CD4-positive, alpha-beta memory T cell (primary cell): ENCODE data around the gene ZNF155. TPM values are rescaled to one million over a fixed set of nuclear protein-coding genes. Genes with fewer than 3 reads are reported as not detected.

Experiments
- CTCF ChIA-PET: fragments of 350-600 bp; sonication (Branson Sonifier 250); formaldehyde crosslinking; loops from one replicate; lab custom pipeline; 2021; ENCODE audit warnings: inconsistent platforms; ENCODE audit not compliant: partially characterized antibody; lab: Charles Lee
- POLR2A ChIA-PET: fragments of 350-600 bp; sonication (Branson Sonifier 250); formaldehyde crosslinking; loops from one replicate; lab custom pipeline; 2021; ENCODE audit not compliant: partially characterized antibody; lab: Charles Lee
- DNase-seq, 5 donors: peaks; one replicate each; pipeline versions ENCODE4 v3.0.0 to v3.0.0-alpha.2; 2020 to 2022; ENCODE audit warnings: mixed read lengths in 1 of 5
- H3K27ac ChIP-seq: one replicate; pipeline ENCODE4 v1.7.0; 2013; ENCODE audit warnings: low read depth, low read length
- H3K27me3 ChIP-seq: 2 replicates; pipeline ENCODE4 v1.7.0; 2013; ENCODE audit warnings: mild to moderate bottlenecking, low read length, moderate library complexity; ENCODE audit not compliant: insufficient read depth
- H3K36me3 ChIP-seq: 2 replicates; pipeline ENCODE4 v1.7.0; 2013; ENCODE audit warnings: mild to moderate bottlenecking, low read length, moderate library complexity; ENCODE audit not compliant: insufficient read depth
- H3K4me1 ChIP-seq: 2 replicates; pipeline ENCODE4 v1.7.0; 2013; ENCODE audit warnings: mild to moderate bottlenecking, low read length, moderate library complexity; ENCODE audit not compliant: insufficient read depth
- H3K4me3 ChIP-seq, 2 donors: one replicate each; pipeline ENCODE4 v1.7.0; 2013; ENCODE audit warnings: low read length in 2 of 2, mild to moderate bottlenecking in 1 of 2
- H3K9me3 ChIP-seq, 2 donors: one replicate each; pipeline ENCODE4 v1.7.0; 2013; ENCODE audit warnings: low read length in 2 of 2, control low read depth in 1 of 2; ENCODE audit not compliant: control insufficient read depth in 1 of 2
- H3K27ac Mint-ChIP-seq, 7 donors: one replicate each; pipeline ENCODE4 v1.8.0; 2020 to 2021; ENCODE audit warnings: mixed read lengths in 7 of 7, mild to moderate bottlenecking in 6 of 7, inconsistent platforms in 3 of 7, moderate library complexity in 3 of 7
- H3K27me3 Mint-ChIP-seq, 2 donors: one replicate each; pipeline ENCODE4 v1.8.0; 2020 to 2021; ENCODE audit warnings: mixed read lengths in 2 of 2
- H3K36me3 Mint-ChIP-seq, 2 donors: one replicate each; pipeline ENCODE4 v1.8.0; 2020 to 2021; ENCODE audit warnings: mixed read lengths in 2 of 2, inconsistent platforms in 1 of 2, mild to moderate bottlenecking in 1 of 2
- H3K4me1 Mint-ChIP-seq, 4 donors: one replicate each; pipeline ENCODE4 v1.8.0; 2020 to 2021; ENCODE audit warnings: mixed read lengths in 4 of 4, mild to moderate bottlenecking in 1 of 4
- H3K4me3 Mint-ChIP-seq, 8 donors: one replicate each; pipeline ENCODE4 v1.8.0; 2020 to 2021; ENCODE audit warnings: mixed read lengths in 8 of 8, mild to moderate bottlenecking in 7 of 8, moderate library complexity in 6 of 8, inconsistent platforms in 3 of 8
- H3K9me3 Mint-ChIP-seq, 8 donors: one replicate each; pipeline ENCODE4 v1.8.0; 2020 to 2021; ENCODE audit warnings: mixed read lengths in 8 of 8, mild to moderate bottlenecking in 5 of 8, inconsistent platforms in 3 of 8, moderate library complexity in 1 of 8
- intact Hi-C: fragments of 100-400 bp; cut with micrococcal nuclease; formaldehyde crosslinking; loops from one replicate; pipeline ENCODE4 v1.15.1; 2023
- polyA plus RNA-seq, 2 donors: library from polyadenylated mRNA; unstranded; fragments of 300-500 nt; fragmentation: Illumina TruSeq; gene quantifications; one replicate each; pipeline ENCODE4 v1.2.3, GENCODE V29; 2021
- total RNA-seq, 2 experiments: library from RNA; stranded (reverse); gene quantifications; one replicate each; pipeline ENCODE4 v1.2.3, GENCODE V29; 2021

ZNF155 gene
- total and polyA plus RNA-seq, 4 experiments from 2014 or later = 2.4 to 14.1 (median 8.6) TPM

DNA sequence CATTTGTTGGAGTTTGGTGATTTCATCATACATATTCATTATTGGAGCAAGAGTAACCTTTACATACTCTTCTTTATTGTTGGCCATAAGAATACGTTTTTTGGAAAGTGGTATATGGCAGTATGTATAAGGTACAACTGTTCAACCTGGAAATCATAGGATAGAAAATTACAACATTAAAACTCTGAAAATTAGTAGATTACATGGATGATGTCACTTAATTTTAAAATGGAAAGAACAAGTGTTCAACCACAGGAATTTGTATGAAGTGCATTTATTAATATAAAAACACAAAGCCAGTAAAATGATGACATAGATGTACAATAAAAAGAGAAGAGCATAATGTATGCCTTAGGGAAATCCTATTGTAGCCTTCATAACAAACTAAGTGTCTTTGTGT lies 7.3 kb upstream of the ZNF155 start:
- peaks cover 11 to 16% of the 10 kb centered on the region in 2 donors for H3K36me3 Mint-ChIP-seq
- CTCF ChIA-PET = no interaction called here
- H3K27ac ChIP-seq = no peak overlapping the region
- no peak overlapping the region for H3K27ac Mint-ChIP-seq
- peaks cover 0 to 6% of the 10 kb centered on the region in 2 donors for H3K27me3 Mint-ChIP-seq
- H3K9me3 ChIP-seq = no peaks in the 10 kb centered on the region
- no peak overlapping the region for H3K4me3 ChIP-seq
- no peaks in the 10 kb centered on the region for H3K4me1 Mint-ChIP-seq
- POLR2A ChIA-PET = no interaction called here
- no peak for DNase-seq
- H3K9me3 Mint-ChIP-seq = peaks cover 0 to 67% (median 44%) of the 10 kb centered on the region in 8 donors
- intact Hi-C loops = no loop called here
- H3K27me3 ChIP-seq = no peaks in the 10 kb centered on the region
- H3K4me3 Mint-ChIP-seq = no peak overlapping the region
- no peaks in the 10 kb centered on the region for H3K4me1 ChIP-seq
- no peaks in the 10 kb centered on the region for H3K36me3 ChIP-seq

DNA sequence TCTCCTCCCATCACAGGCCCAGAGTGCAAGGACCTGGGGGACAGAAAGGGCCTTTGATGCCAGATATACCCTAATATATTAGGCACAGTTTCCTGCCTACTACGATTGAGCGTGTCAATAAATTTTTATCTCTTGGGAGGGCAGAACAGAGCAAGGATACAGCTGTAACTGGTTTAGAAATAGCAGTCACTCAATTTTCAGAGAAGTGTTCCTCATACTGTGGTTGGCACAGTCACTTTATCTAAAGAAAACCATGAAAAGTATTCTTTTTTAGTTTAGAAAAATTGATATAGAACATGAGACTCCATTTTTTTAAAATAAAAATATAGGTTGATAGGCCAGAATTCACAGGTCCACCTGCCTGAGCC lies 460 bp upstream of the ZNF155 start:
- Histone ChIP-seq H3K4me1 (peaks cover 14% of the 10 kb centered on the region), H3K27me3 (no peaks in the 10 kb centered on the region), H3K9me3 (no peaks in the 10 kb centered on the region), H3K27ac (peak overlapping the region; percentile 58), H3K36me3 (no peaks in the 10 kb centered on the region), H3K4me3 (peak overlapping the region in 1 of 2 donors; percentile 90)
- Mint-ChIP-seq H3K36me3 (peaks cover 15 to 17% of the 10 kb centered on the region in 2 donors), H3K4me3 (peak overlapping the region; percentile 69 to 99 (median 88)), H3K9me3 (peaks cover 0 to 8% (median under 1%) of the 10 kb centered on the region in 8 donors), H3K27me3 (no peaks in the 10 kb centered on the region), H3K4me1 (peaks cover 8 to 12% (median 10%) of the 10 kb centered on the region in 4 donors), H3K27ac (peak overlapping the region in 4 of 7 donors; percentile 21 to 95 (median 74))
- CTCF ChIA-PET = no interaction called here
- POLR2A ChIA-PET = interaction anchor here (1.0 to 1.3 kb wide), 2 partner anchors 32 to 48 kb away, joined by 3 to 6 read pairs; partner anchors contain the start of genes ZNF221 and ZNF45
- intact Hi-C loops = no loop called here
- DNase-seq = no peak

DNA sequence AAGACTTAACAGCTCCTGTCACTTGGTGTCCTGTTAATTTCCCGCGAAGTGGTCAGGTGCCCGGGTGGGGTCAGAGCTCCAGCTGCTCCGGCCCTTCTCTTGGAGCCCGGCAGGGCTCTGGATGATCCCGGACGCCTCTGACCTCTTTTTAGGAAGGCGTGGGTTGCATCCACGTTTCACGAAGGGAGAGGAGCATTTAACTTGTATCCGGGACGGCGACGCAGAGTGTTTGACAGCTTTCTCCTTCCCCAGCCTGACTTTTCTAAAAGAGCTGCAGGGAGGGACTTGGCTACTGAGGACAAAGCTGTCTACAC lies 656 bp downstream of the ZNF155 start:
- DNase-seq = no peak
- H3K9me3 Mint-ChIP-seq = peaks cover 0 to 7% (median 1%) of the 10 kb centered on the region in 8 donors
- H3K27me3 ChIP-seq = no peaks in the 10 kb centered on the region
- peaks cover 26 to 28% of the 10 kb centered on the region in 2 donors for H3K36me3 Mint-ChIP-seq
- H3K27me3 Mint-ChIP-seq = no peaks in the 10 kb centered on the region
- H3K4me3 Mint-ChIP-seq = peak overlapping the region; percentile 92 to 99 (median 98)
- peak overlapping the region; percentile 58 for H3K27ac ChIP-seq
- H3K27ac Mint-ChIP-seq = peak overlapping the region; percentile 74 to 98 (median 95)
- H3K4me1 Mint-ChIP-seq = peaks cover 8 to 12% (median 10%) of the 10 kb centered on the region in 4 donors
- H3K4me1 ChIP-seq = peaks cover 14% of the 10 kb centered on the region
- no peaks in the 10 kb centered on the region for H3K9me3 ChIP-seq
- H3K4me3 ChIP-seq = peak overlapping the region; percentile 59 to 90
- ChIA-PET POLR2A (no interaction called here), CTCF (no interaction called here)
- intact Hi-C loops = loop anchor here (1.0 to 2.0 kb wide), 2 partner anchors 18 to 50 kb away; partner anchors contain the start of genes ZNF230 and ZNF45
- H3K36me3 ChIP-seq = peaks cover 6% of the 10 kb centered on the region

DNA sequence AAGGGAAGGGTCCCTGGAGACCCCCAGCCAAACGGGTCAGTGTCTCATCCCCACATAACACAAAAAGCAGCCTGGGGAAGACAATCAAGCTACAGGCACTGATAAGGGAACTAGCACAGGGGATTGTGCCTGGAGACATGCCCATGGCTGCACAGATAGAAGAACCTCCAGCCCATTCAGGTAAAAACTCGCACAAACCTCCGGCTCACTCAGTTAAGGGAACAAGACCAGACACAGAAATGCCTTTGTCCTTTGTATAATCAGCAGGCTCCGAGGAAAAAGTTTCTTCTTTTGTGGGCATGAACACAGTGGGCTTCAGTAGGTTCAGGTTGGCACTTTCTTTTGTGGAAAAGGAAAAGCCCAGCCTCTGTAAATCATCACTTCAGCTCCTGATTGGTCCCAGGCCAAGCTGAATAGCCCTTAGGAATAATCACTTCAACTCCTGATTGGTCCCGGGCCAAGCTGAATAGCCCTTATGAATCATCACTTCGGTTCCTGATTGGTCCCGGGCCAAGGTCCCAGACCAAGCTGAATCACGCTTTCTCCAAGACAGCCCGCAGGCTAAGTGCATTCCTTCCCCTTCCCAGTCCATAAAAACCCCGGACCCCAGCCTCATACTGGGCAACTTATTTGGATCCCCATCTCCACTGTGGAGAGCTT lies 13.8 kb downstream of the ZNF155 start:
- peaks cover 24% of the 10 kb centered on the region for H3K36me3 ChIP-seq
- peaks cover 7% of the 10 kb centered on the region for H3K4me1 ChIP-seq
- peaks cover 0 to 5% of the 10 kb centered on the region in 2 donors for H3K9me3 ChIP-seq
- H3K4me3 ChIP-seq = no peak overlapping the region
- no peak overlapping the region for H3K27ac Mint-ChIP-seq
- no peak overlapping the region for H3K27ac ChIP-seq
- no peaks in the 10 kb centered on the region for H3K27me3 ChIP-seq
- H3K9me3 Mint-ChIP-seq = peaks cover 5 to 46% (median 32%) of the 10 kb centered on the region in 8 donors
- H3K4me3 Mint-ChIP-seq = no peak overlapping the region
- POLR2A ChIA-PET = no interaction called here
- intact Hi-C loops = no loop called here
- no peak for DNase-seq
- peaks cover 7 to 12% (median 10%) of the 10 kb centered on the region in 4 donors for H3K4me1 Mint-ChIP-seq
- peaks cover 53 to 60% of the 10 kb centered on the region in 2 donors for H3K36me3 Mint-ChIP-seq
- no peaks in the 10 kb centered on the region for H3K27me3 Mint-ChIP-seq
- CTCF ChIA-PET = no interaction called here

DNA sequence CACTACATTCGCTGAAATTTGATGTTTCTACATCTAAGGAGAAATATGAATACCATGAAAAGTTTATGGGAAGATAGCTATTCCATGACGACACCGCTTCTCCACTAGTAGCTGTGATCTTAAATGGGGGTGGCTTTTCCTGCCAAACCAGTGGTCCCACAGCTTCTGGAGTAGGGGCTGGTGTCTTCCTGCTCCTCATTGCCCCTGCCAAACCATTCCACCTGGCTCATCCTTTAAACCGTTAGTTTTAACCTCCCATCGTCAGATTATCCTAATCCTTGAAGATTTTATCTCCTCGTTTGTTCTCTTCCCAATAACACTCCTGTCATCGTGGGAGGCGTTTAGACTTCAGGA lies 18.2 kb downstream of the ZNF155 start:
- Histone ChIP-seq H3K4me1 (peaks cover 16% of the 10 kb centered on the region), H3K27me3 (no peaks in the 10 kb centered on the region), H3K27ac (peak overlapping the region; percentile 58), H3K4me3 (peak overlapping the region; percentile 66 to 75), H3K9me3 (no peaks in the 10 kb centered on the region), H3K36me3 (no peaks in the 10 kb centered on the region)
- no peak for DNase-seq
- Mint-ChIP-seq H3K27me3 (no peaks in the 10 kb centered on the region), H3K4me1 (peaks cover 21 to 30% (median 23%) of the 10 kb centered on the region in 4 donors), H3K9me3 (peaks cover 13 to 42% (median 33%) of the 10 kb centered on the region in 8 donors), H3K27ac (peak overlapping the region; percentile 79 to 98 (median 97)), H3K36me3 (peaks cover 39% of the 10 kb centered on the region in 2 donors), H3K4me3 (peak overlapping the region; percentile 98 to 100 (median 99))
- ChIA-PET POLR2A (interaction anchor here (0.6 to 2.0 kb wide), 5 partner anchors 23 to 1490 kb away, joined by 3 to 6 read pairs (median 5); partner anchors contain the start of genes ZNF221, ZNF222, ZNF235 and ZNF45), CTCF (no interaction called here)
- intact Hi-C loops = loop anchor here (1.0 to 2.0 kb wide), 11 partner anchors 18 to 210 kb away; partner anchors contain the start of genes ZNF155, ZNF222, ZNF224 and ZNF225

DNA sequence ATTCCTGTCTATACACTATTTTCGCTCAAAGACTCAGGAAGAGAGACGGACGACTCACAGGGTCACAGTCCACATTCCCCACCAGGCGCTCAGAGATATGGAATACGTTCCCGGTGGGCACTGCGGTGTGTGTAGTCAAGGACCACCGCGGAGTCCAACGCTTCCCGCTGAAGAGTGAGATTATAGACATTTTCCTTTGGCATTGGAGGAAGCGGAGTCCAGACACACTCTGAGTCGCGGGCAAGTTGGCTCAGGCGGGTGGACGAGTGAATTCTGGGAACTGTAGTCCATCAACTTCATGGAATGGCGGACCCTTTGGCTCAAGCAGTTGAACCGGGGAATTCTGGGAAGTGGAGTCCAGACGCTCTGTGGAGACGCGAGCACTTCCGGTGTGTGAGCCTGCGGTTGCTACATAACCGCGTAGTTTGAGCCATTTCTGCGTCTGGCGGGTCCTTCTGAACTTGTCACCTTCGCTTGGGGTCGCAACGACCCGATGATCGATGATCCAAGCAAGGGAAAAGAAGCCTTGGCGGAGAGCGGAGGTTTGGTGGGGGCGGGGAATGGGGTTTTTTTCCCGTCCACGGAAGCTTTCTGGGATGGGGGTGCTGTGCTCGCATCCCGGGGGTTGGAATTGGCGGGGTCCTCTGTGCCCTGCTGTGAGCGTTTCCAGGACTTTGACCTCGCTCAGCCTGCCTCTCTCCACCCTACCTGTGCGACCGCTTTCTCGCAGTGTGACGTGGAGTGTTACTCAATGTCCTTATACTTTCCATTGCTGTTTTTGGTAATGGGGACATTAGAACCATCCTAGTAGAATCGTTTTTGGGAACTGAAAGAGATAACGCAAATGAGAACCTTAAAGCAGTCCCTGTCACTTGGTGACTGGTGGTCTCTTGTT lies 18.8 kb downstream of the ZNF155 start, which contains the start of gene ZNF230:
Gene ZNF230, plus strand, starts transcription at position 392 of the 895 bp plus-strand sequence. CDS start 4,122 bp downstream, outside the sequence.
- intact Hi-C loops = loop anchor here (1.0 to 2.0 kb wide), 11 partner anchors 19 to 209 kb away; partner anchors contain the start of genes ZNF155, ZNF222, ZNF224 and ZNF225
- Histone ChIP-seq H3K4me1 (peaks cover 16% of the 10 kb centered on the region), H3K27ac (peak within 1 kb of the TSS; percentile 58), H3K27me3 (no peaks in the 10 kb centered on the region), H3K36me3 (peaks cover 6% of the 10 kb centered on the region), H3K9me3 (peaks cover 0 to under 1% of the 10 kb centered on the region in 2 donors), H3K4me3 (peak within 1 kb of the TSS; percentile 66 to 75)
- peak within 1 kb of the TSS; percentile 98 to 100 (median 99) for H3K4me3 Mint-ChIP-seq
- peak within 1 kb of the TSS; percentile 79 to 98 (median 97) for H3K27ac Mint-ChIP-seq
- peak; percentile 80 to 89 (median 83) for DNase-seq
- ChIA-PET POLR2A (interaction anchor here (1.1 to 2.0 kb wide), 7 partner anchors 23 to 497 kb away, joined by 3 to 8 read pairs (median 6); partner anchors contain the start of genes ZNF180, ZNF221, ZNF222 and ZNF224), CTCF (interaction anchor here (1.0 kb wide), 1 partner anchor 70 kb away, joined by 3 read pairs; no protein-coding TSS in a partner anchor)
- peaks cover 22 to 30% (median 23%) of the 10 kb centered on the region in 4 donors for H3K4me1 Mint-ChIP-seq
- H3K27me3 Mint-ChIP-seq = no peaks in the 10 kb centered on the region
- H3K36me3 Mint-ChIP-seq = peaks cover 39 to 41% of the 10 kb centered on the region in 2 donors
- peaks cover 14 to 42% (median 34%) of the 10 kb centered on the region in 8 donors for H3K9me3 Mint-ChIP-seq
